ENCODE measurements around the gene NR2C2AP.
A peak's percentile ranks its signal among the peaks of the same experiment; 100 is the strongest.

NR2C2AP gene

DNA sequence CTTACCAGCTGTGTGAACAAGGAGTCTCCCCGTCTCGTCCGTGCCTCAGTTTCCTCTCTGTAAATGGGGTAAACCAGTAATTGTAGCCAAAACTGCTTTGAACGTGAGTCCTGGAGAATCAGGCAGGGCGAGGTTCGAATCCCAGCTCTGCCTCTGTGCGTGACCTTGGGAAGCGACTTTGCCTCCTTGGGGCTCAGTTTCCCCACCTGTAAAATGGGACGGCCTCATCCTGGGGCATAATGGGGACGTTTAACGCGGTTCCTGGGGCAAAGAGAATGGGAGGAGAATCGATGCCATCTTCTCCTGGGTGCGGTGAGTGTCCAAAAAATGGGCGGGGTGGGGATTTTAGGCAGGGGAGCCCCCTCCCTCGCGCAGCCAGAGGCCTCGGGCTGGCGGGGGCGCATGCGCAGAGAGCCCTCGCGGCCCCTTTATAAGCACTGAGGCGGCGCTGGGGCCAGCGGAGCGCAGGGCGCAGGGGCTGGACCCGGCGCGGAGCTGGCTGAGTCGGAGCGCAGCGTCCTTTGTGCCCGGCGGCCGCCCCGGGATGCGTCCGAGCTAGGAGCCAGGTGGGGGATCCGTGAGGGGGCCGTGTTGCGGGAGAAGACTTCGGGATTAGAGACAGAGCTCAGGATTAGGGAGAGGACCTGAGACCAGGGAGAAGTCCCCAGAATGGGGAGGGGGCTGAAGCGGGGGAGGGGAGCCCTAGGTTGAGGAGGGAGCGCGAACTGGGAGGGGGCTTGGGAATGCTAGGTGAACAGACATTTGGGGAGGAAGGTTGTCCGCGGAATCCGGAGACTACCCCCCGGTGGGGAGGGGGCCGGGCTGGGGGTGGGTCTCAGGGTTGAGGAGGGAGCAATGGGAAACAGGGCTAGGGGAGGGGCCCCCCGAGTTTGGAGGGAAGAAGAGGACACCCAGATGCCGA, 8.5 kb upstream of the NR2C2AP start, which contains the start of gene NCAN:
Gene NCAN, plus strand, starts transcription at position 460 of the 922 bp plus-strand sequence. CDS start 4,996 bp downstream, outside the sequence.
- H3K27me3 ChIP-seq (ENCODE audit: insufficient read depth, low read length): no peaks in the 10 kb centered on the region
- peak within 1 kb of the TSS; percentile 74 for H3K4me3 ChIP-seq (ENCODE audit: low read length)
- peak within 1 kb of the TSS; percentile 7 for H2AFZ ChIP-seq (ENCODE audit: low read depth, low read length)
- H3K36me3 ChIP-seq (ENCODE audit: insufficient read depth, low read length): peaks cover 11% of the 10 kb centered on the region
- H3K4me1 ChIP-seq (ENCODE audit: insufficient read depth, low read length): peaks cover 31% of the 10 kb centered on the region
- no peaks in the 10 kb centered on the region for H3K9me3 ChIP-seq (ENCODE audit: low read length)

GRCh38 chr19:19209372-19209771, 6.2 kb upstream of the NR2C2AP start:
- H3K4me3 ChIP-seq (ENCODE audit: low read length): no peak overlapping the region
- no peaks in the 10 kb centered on the region for H3K27me3 ChIP-seq (ENCODE audit: insufficient read depth, low read length)
- H3K4me1 ChIP-seq (ENCODE audit: insufficient read depth, low read length): peaks cover 26% of the 10 kb centered on the region
- H3K36me3 ChIP-seq (ENCODE audit: insufficient read depth, low read length): no peaks in the 10 kb centered on the region
- H2AFZ ChIP-seq (ENCODE audit: low read depth, low read length): no peak overlapping the region
- H3K9me3 ChIP-seq (ENCODE audit: low read length): no peaks in the 10 kb centered on the region

GRCh38 chr19:19207637-19208572, 4.7 kb upstream of the NR2C2AP start:
- H3K27me3 ChIP-seq (ENCODE audit: insufficient read depth, low read length): no peaks in the 10 kb centered on the region
- H3K4me3 ChIP-seq (ENCODE audit: low read length): no peak overlapping the region
- H2AFZ ChIP-seq (ENCODE audit: low read depth, low read length): no peak overlapping the region
- H3K36me3 ChIP-seq (ENCODE audit: insufficient read depth, low read length): no peaks in the 10 kb centered on the region
- H3K9me3 ChIP-seq (ENCODE audit: low read length): no peaks in the 10 kb centered on the region
- peaks cover 13% of the 10 kb centered on the region for H3K4me1 ChIP-seq (ENCODE audit: insufficient read depth, low read length)

DNA sequence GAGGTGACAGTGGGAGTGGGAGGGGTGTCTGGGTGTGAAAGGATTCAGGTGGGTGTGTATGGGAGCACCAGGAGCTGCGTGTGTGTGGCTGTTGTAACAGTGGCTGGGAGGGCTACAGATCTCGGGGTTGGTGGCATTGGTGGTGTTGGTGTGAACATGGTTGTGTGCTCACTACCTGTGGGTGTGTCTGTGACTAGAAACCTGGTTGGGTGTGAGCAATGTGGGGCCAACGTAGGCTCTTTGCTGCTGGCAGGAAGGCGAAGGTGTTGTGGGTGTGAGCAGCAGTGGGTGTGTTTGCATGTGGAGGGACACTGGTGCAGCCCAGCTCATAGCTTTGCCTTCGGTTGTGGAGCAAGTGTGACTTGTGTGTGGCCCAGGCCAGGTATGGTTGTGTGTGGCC, 3.7 kb upstream of the NR2C2AP start:
- Histone ChIP-seq H3K4me3 (ENCODE audit: low read length) (no peak overlapping the region), H2AFZ (ENCODE audit: low read depth, low read length) (no peak overlapping the region), H3K36me3 (ENCODE audit: insufficient read depth, low read length) (no peaks in the 10 kb centered on the region), H3K4me1 (ENCODE audit: insufficient read depth, low read length) (peaks cover 12% of the 10 kb centered on the region), H3K9me3 (ENCODE audit: low read length) (no peaks in the 10 kb centered on the region), H3K27me3 (ENCODE audit: insufficient read depth, low read length) (no peaks in the 10 kb centered on the region)

- Histone ChIP-seq H3K4me1 (ENCODE audit: insufficient read depth, low read length) (peaks cover 12% of the 10 kb centered on the region), H2AFZ (ENCODE audit: low read depth, low read length) (no peak overlapping the region), H3K9me3 (ENCODE audit: low read length) (no peaks in the 10 kb centered on the region), H3K36me3 (ENCODE audit: insufficient read depth, low read length) (peaks cover 5% of the 10 kb centered on the region), H3K4me3 (ENCODE audit: low read length) (no peak overlapping the region), H3K27me3 (ENCODE audit: insufficient read depth, low read length) (no peaks in the 10 kb centered on the region)
These were observed 2.5 kb upstream of the NR2C2AP start for GRCh38 chr19:19205416-19206410.

DNA sequence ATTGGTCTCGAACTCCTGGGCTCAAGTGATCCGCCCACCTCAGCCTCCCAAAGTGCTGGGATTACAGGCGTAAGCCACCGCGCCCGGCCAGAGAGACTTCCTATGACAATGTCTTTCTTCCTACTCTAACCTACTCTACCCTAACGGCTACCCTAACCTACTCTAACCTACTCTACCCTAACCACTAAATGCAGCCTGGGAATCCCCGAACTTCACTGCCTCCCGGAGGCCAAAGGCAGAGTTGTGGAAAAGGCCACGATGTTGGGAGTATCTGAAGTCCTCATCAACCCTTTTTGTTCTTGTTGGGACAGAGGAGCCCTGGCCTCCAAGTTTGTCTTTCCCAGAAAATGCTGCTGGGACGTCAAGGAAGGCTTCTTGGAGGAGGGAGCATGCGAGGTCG, 967 bp upstream of the NR2C2AP start:
- Histone ChIP-seq H2AFZ (ENCODE audit: low read depth, low read length) (no peak overlapping the region), H3K9me3 (ENCODE audit: low read length) (no peaks in the 10 kb centered on the region), H3K4me1 (ENCODE audit: insufficient read depth, low read length) (peaks cover 12% of the 10 kb centered on the region), H3K4me3 (ENCODE audit: low read length) (no peak overlapping the region), H3K36me3 (ENCODE audit: insufficient read depth, low read length) (peaks cover 13% of the 10 kb centered on the region), H3K27me3 (ENCODE audit: insufficient read depth, low read length) (no peaks in the 10 kb centered on the region)

DNA sequence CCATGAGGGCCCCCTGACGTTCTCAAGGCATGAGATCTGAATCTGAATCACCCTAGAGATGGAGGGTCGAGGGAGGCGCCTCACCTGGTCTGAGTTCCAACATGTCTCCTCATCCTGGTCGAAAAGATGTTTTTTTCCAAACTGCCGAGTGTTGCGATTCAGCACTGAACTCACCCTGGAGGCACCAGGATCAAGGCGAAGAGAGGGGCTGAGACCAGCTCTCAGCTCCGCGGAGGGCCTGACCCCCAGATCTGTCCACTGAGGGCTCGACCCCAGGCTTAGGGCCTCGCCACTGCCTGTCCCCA, 555 bp downstream of the NR2C2AP start:
- H3K4me1 ChIP-seq (ENCODE audit: insufficient read depth, low read length): peaks cover 9% of the 10 kb centered on the region
- H3K9me3 ChIP-seq (ENCODE audit: low read length): no peaks in the 10 kb centered on the region
- no peak overlapping the region for H2AFZ ChIP-seq (ENCODE audit: low read depth, low read length)
- H3K36me3 ChIP-seq (ENCODE audit: insufficient read depth, low read length): peaks cover 26% of the 10 kb centered on the region
- H3K4me3 ChIP-seq (ENCODE audit: low read length): peak overlapping the region; percentile 73
- H3K27me3 ChIP-seq (ENCODE audit: insufficient read depth, low read length): no peaks in the 10 kb centered on the region

GRCh38 chr19:19201697-19202630, 1.2 kb downstream of the NR2C2AP start:
- Histone ChIP-seq H2AFZ (ENCODE audit: low read depth, low read length) (no peak overlapping the region), H3K9me3 (ENCODE audit: low read length) (no peaks in the 10 kb centered on the region), H3K27me3 (ENCODE audit: insufficient read depth, low read length) (no peaks in the 10 kb centered on the region), H3K36me3 (ENCODE audit: insufficient read depth, low read length) (peaks cover 29% of the 10 kb centered on the region), H3K4me1 (ENCODE audit: insufficient read depth, low read length) (peaks cover 7% of the 10 kb centered on the region), H3K4me3 (ENCODE audit: low read length) (peak overlapping the region; percentile 73)

DNA sequence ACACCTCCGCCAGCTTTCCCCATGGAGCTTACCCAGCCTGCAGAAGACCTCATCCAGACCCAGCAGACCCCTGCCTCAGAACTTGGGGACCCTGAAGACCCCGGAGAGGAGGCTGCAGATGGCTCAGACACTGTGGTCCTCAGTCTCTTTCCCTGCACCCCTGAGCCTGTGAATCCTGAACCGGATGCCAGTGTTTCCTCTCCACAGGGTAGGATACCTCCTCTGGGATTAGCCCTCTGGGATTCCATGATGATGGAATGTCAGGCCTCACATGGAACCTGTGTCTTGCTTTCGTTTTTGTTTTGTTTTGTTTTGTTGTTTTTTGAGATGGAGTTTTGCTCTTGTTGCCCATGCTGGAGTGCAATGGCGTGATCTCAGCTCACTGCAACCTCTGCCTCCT, 9.3 kb downstream of the NR2C2AP start:
- peak overlapping the region; percentile 93 for H3K4me3 ChIP-seq (ENCODE audit: low read length)
- H3K9me3 ChIP-seq (ENCODE audit: low read length): no peaks in the 10 kb centered on the region
- peaks cover 17% of the 10 kb centered on the region for H3K4me1 ChIP-seq (ENCODE audit: insufficient read depth, low read length)
- H3K36me3 ChIP-seq (ENCODE audit: insufficient read depth, low read length): peaks cover 24% of the 10 kb centered on the region
- no peak overlapping the region for H2AFZ ChIP-seq (ENCODE audit: low read depth, low read length)
- no peaks in the 10 kb centered on the region for H3K27me3 ChIP-seq (ENCODE audit: insufficient read depth, low read length)

GRCh38 chr19:19192910-19193423, 10.2 kb downstream of the NR2C2AP start:
- no peaks in the 10 kb centered on the region for H3K27me3 ChIP-seq (ENCODE audit: insufficient read depth, low read length)
- peaks cover 18% of the 10 kb centered on the region for H3K36me3 ChIP-seq (ENCODE audit: insufficient read depth, low read length)
- peaks cover 17% of the 10 kb centered on the region for H3K4me1 ChIP-seq (ENCODE audit: insufficient read depth, low read length)
- peak overlapping the region; percentile 93 for H3K4me3 ChIP-seq (ENCODE audit: low read length)
- peak overlapping the region; percentile 33 for H2AFZ ChIP-seq (ENCODE audit: low read depth, low read length)
- H3K9me3 ChIP-seq (ENCODE audit: low read length): no peaks in the 10 kb centered on the region

DNA sequence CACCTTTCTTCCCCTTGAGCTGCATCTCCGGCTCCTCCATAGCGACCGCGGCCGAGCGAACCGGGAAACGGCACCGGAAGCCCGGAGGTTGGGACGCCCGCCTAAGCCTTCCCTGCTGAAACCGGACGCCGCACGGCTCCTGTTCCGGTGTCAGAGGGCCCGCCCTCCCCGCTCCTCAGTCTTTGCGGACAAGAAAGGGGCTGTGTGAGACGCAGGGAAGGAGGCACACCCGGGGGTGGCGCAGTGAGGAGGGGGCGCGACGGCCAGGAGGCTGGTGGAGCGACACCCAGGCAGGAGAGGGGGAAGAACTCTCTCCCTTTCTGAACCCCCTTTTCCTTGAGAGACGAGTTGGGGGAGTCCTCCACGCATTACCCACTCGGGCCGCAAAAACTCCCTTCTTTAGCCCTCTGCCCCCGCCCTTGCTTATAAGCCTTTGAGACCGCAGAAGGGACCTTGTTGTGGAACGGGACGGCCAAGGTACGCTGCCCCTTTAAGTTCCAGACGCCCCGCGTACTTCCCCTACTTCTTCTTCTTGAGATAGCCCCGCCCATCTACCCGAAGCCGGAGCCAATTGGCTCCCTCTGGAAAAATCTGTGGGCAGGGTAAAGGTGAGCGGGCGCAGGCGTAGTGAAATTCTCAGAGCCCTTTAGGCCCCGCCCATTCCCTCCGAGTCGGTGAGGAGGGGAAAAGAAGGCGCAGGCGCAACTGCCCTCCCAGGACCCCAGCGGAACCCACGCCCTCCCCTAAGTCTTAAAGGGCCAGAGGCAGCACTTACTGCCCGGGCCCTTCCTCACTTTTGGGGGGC, 10.9 kb downstream of the NR2C2AP start, which contains the start of the genes BORCS8 and RFXANK:
Gene BORCS8, minus strand, starts transcription at position 75 of the 805 bp plus-strand sequence. Its CDS starts 35 bp downstream, at position 40.
Gene RFXANK, plus strand, starts transcription at position 181 of the 805 bp plus-strand sequence. CDS start 1,689 bp downstream, outside the sequence.
- H3K9me3 ChIP-seq (ENCODE audit: low read length): no peaks in the 10 kb centered on the region
- peak within 1 kb of the TSS; percentile 99 for H3K4me3 ChIP-seq (ENCODE audit: low read length)
- H3K36me3 ChIP-seq (ENCODE audit: insufficient read depth, low read length): peaks cover 17% of the 10 kb centered on the region
- peak within 1 kb of the TSS; percentile 68 for H2AFZ ChIP-seq (ENCODE audit: low read depth, low read length)
- H3K4me1 ChIP-seq (ENCODE audit: insufficient read depth, low read length): peaks cover 17% of the 10 kb centered on the region
- H3K27me3 ChIP-seq (ENCODE audit: insufficient read depth, low read length): no peaks in the 10 kb centered on the region

Measured in neuron (in vitro differentiated cells).